GM19468 (cell line): ENCODE data around the gene ATP10A.

Source experiments
- ATAC-seq: cut with Tn5 transposase; IDR thresholded peaks from one replicate; pipeline ENCODE4 v1.9.1; 2021; ENCODE audit warnings: mild to moderate bottlenecking, moderate library complexity, moderate number of reproducible peaks; ENCODE audit not compliant: unreplicated experiment; ENCODE audit errors: extremely low read depth

Gene ATP10A

GRCh38 chr15:25712192-25712960 lies 150.8 kb downstream of the ATP10A start:
- ATAC-seq, result no peak

- no peak for ATAC-seq
Measured at GRCh38 chr15:25711691-25712090, 151.4 kb downstream of the ATP10A start.

GRCh38 chr15:25711164-25711563 lies 152.0 kb downstream of the ATP10A start:
- ATAC-seq, result no peak

DNA sequence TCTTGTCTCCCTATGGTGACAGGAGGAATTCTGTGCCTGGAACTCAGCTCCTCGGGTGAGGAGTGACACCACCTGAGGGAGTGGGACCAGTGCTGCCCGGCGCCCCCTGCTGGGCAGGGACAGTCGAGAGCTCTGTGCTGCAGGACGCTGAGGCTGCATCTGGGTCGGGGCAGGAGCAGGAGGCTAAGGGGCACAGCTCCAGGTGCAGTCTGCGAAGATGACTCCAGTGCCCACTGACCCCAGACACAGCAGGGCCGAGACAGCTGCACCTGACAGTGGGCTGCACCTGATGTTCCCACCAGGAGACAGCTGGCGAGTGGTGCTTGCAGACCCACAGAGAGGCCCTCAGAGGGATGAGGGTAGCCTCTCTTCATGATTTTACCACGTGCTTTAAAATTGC lies 152.9 kb downstream of the ATP10A start:
- no peak for ATAC-seq

DNA sequence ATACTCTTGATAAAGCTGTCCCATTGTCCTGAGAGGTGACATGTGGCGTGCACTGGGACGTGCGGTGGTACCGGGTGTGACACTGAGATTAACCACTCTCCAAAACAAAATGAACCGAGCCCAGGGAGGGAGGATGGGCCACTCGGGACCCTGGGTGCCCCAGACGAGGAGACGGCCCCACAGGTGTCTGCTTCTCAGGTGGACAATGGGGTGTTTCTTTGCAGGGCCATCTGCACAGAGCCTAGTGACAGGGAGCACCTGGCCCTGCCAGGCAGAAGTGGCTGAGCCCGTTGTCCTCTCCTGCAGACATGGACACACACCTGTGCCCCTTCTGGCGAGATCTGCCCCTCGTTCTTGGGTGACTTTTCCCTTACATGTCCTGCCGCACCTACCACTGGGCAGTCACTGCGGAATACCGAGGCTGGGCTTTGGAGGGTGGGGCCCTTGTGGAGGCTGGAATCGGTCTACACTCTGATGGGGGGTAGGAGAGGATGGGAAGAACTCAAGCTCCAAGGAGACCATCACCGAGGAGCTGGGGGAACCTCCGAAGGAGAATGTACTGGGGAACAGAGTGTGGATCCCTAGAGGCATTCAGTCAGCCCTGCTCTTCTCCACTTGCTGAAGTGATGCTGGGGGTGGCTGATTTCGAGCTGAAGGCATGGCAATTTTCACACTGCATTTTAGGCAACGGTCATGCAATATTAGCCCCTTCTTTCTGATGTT lies 153.5 kb downstream of the ATP10A start:
- no peak for ATAC-seq

- no peak for ATAC-seq
Measured at GRCh38 chr15:25708391-25708790, 154.7 kb downstream of the ATP10A start.

DNA sequence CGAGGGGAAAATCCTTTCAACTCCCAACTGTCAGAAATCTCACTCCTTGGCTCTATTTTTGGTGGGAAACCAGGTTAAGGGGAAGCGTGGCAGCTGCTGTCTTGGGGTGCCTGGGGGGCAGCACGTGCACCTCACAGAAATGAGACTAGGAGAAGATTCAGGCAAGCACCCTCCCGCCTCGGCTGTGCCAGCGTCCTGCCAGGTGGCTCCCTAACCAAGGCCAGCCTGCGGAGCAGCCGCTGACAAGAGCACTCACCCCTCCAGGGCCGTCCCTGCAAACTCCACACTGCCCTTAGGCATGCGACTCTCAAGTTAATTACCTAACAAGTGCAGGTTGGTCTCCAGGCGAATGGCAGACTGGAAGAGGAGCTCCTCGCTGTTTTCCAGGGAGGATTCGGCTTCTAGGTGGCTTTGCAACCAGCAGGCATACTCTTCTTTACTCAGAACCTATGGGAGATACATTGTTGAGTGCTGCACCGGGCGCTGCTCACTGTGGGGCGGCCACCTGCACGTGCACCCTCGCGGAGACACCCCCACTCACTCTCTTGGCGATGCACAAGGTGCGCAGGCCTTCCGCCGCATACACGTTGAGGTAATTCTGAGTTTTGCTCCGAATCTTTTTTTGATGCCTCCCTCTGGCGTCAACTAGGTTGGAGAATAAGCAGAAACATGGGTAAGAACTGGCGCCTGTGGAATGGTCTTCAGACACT lies 155.3 kb downstream of the ATP10A start:
- no peak for ATAC-seq

GRCh38 chr15:25706176-25706955 lies 156.8 kb downstream of the ATP10A start:
- no peak for ATAC-seq

GRCh38 chr15:25705433-25706115 lies 157.6 kb downstream of the ATP10A start:
- ATAC-seq, result no peak

DNA sequence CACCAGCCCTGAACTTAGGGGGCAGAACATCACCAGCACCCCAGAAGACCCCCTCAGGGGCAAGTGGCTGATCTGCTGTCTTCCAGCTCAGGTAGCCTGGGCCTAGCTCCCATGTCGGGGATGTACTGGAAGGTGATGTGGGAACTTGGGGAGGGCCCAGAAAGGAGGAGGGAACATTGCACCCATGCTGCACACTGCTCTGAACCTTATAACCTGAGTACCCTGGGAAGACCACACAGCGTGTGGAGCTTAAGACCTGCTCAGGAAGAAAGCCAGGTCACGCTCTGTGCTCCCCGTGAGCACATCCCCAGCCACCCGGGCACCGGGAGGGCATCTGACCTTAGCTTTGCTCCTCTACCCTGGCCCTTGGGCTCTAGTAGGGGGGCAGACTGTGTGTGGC lies 159.4 kb downstream of the ATP10A start:
- no peak for ATAC-seq

DNA sequence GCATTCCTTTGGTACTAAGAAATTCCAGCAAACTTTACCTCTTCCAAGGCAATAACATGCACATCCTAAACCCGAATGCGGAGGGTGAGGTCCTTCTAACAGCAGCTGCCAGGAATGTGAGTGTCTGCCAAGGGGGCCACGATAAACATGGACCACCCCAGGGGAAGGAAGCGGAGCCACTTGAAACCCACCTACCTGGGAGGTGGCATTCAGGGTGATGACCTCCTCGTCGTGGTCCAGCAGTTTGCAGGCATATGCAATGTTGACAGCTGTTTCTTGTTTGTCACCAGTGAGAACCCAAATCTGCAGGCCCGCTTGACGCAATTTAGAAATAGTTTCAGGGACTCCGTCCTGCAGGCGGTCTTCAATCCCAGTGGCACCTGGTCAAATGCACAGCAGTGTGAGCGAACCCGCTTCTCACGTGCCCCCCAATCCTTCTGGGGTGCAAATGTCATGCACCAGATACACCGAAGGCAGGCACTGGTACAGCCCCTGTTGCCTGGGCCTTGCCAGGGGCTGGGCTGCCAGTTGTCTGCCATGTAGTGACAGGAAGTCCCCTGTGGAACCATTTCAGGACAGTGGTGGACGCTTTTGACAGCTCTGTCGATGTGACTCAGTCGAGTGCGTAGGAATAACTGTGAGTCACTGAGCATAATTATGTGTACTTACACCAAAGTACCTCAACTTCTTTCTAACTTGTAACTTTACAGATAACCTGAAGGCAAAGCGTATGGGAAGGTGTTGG lies 161.2 kb downstream of the ATP10A start:
- ATAC-seq, result no peak

DNA sequence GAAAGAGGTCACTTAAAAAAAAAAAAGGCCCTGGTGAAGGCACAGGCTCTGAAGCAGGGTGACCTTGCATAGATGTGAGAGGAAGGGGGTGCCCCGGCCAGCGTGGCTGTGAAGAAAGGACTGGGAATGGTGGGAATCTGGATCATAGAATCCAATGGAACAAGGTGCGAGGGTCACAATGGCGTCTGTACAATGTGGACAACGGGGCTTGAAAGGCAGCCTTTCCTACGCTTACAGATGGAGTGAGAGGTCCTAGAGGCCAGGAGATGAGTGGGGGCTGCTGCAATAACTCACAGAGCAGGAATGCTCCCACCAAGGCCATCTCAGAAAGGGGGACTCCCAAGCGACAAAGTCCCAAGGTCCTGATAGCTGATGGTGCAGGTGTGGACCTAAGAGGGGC lies 162.2 kb downstream of the ATP10A start:
- no peak for ATAC-seq

DNA sequence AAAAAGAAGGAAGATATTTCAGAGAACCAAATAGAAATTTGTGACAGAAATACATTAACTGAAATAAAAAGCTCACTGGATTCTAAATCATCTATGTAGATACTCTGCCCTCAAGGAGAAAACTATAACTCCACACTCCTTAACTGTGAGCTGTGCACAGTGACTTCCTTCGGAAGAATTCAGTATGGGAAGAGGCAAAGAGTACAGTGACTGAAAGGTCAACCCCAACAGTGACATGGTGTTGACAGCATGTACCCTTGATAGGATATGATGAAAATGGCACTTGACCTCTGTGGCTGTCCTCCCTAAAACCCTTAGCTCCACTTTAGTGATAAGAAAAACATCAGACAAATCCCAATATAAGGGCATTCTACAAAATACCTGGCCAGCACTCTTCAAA lies 165.5 kb downstream of the ATP10A start:
- no peak for ATAC-seq

- no peak for ATAC-seq
Measured at GRCh38 chr15:25695875-25696760, 167.0 kb downstream of the ATP10A start.

GRCh38 chr15:25694823-25695312 lies 168.3 kb downstream of the ATP10A start:
- no peak for ATAC-seq

GRCh38 chr15:25694239-25694584 lies 168.9 kb downstream of the ATP10A start:
- ATAC-seq, result no peak

GRCh38 chr15:25693321-25694238 lies 169.5 kb downstream of the ATP10A start:
- no peak for ATAC-seq
